GM23338 (cell line): ENCODE data around the gene TSHZ3. TPM values are rescaled to one million over a fixed set of nuclear protein-coding genes. Genes with fewer than 3 reads are reported as not detected.

ENCODE experiments used
- ATAC-seq: fragments of 200-7000 bp; cut with Tn5 transposase; 3 replicates; pipeline ENCODE4 v1.9.1; 2020
- DNase-seq: peaks from one replicate; pipeline ENCODE4 v3.0.0-alpha.2; 2015; ENCODE audit warnings: low spot score
- H2AFZ ChIP-seq: fragments of 200-600 bp; sonication (generic); 2 replicates; pipeline ENCODE4 v1.8.0; 2016; ENCODE audit warnings: antibody characterized with exemption, mild to moderate bottlenecking, moderate library complexity
- H3F3A ChIP-seq: fragments of 200-600 bp; sonication (generic); replicated peaks from 2 replicates; pipeline ENCODE4 v1.8.0; 2017; ENCODE audit warnings: antibody characterized with exemption, mixed run types, low read depth
- H3K27ac ChIP-seq: fragments of 200-600 bp; sonication (generic); 2 replicates; pipeline ENCODE4 v1.6.1; 2016; ENCODE audit warnings: low read depth
- H3K27me3 ChIP-seq: fragments of 200-600 bp; sonication (generic); 2 replicates; pipeline ENCODE4 v1.8.0; 2016; ENCODE audit warnings: mild to moderate bottlenecking, mixed run types, moderate library complexity; ENCODE audit not compliant: insufficient read depth
- H3K36me3 ChIP-seq: fragments of 200-600 bp; sonication (generic); 2 replicates; pipeline ENCODE4 v1.8.0; 2016; ENCODE audit warnings: mild to moderate bottlenecking; ENCODE audit not compliant: insufficient read depth
- H3K4me1 ChIP-seq: fragments of 200-600 bp; sonication (generic); 2 replicates; pipeline ENCODE4 v1.8.0; 2016; ENCODE audit warnings: mild to moderate bottlenecking, moderate library complexity; ENCODE audit not compliant: insufficient read depth
- H3K4me2 ChIP-seq: fragments of 200-600 bp; sonication (generic); 2 replicates; pipeline ENCODE4 v1.7.1; 2017; ENCODE audit warnings: mixed run types
- H3K4me3 ChIP-seq: fragments of 200-600 bp; sonication (generic); 2 replicates; pipeline ENCODE4 v1.6.1; 2016; ENCODE audit warnings: mixed run types
- H3K79me2 ChIP-seq: fragments of 200-600 bp; sonication (generic); replicated peaks from 2 replicates; pipeline ENCODE4 v1.8.0; 2017; ENCODE audit warnings: mild to moderate bottlenecking; ENCODE audit not compliant: insufficient read depth
- H3K9me2 ChIP-seq: fragments of 200-600 bp; sonication (generic); 2 replicates; pipeline ENCODE4 v1.8.0; 2017; ENCODE audit not compliant: insufficient read depth
- H4K20me1 ChIP-seq: fragments of 200-600 bp; sonication (generic); replicated peaks from 2 replicates; pipeline ENCODE4 v1.8.0; 2017; ENCODE audit warnings: mild to moderate bottlenecking; ENCODE audit not compliant: insufficient read depth
- H3K27ac Mint-ChIP-seq: 2 replicates; pipeline ENCODE4 v1.8.0; 2020; ENCODE audit warnings: inconsistent platforms, mild to moderate bottlenecking, moderate library complexity, mixed read lengths
- H3K27me3 Mint-ChIP-seq: 3 replicates; pipeline ENCODE4 v1.8.0; 2022; ENCODE audit warnings: low read depth, mild to moderate bottlenecking, moderate library complexity, mixed read lengths, inconsistent platforms; ENCODE audit not compliant: insufficient read depth, poor library complexity
- H3K36me3 Mint-ChIP-seq: 3 replicates; pipeline ENCODE4 v1.8.0; 2021; ENCODE audit warnings: low read depth, mild to moderate bottlenecking, inconsistent platforms, moderate library complexity, mixed read lengths
- H3K4me1 Mint-ChIP-seq: 3 replicates; pipeline ENCODE4 v1.8.0; 2020; ENCODE audit warnings: mild to moderate bottlenecking, inconsistent platforms, mixed read lengths
- H3K4me3 Mint-ChIP-seq: 3 replicates; pipeline ENCODE4 v1.8.0; 2021; ENCODE audit warnings: moderate library complexity, mild to moderate bottlenecking, inconsistent platforms, mixed read lengths
- H3K9me3 Mint-ChIP-seq: 3 replicates; pipeline ENCODE4 v1.8.0; 2020; ENCODE audit warnings: moderate library complexity, mild to moderate bottlenecking, inconsistent platforms, mixed read lengths
- CREB1 ChIP-seq: fragments of 250-450 bp; sonication (Bioruptor Pico); IDR thresholded peaks from 2 replicates; pipeline ENCODE4 v1.5.0; 2020; ENCODE audit warnings: low read depth, mild to moderate bottlenecking, moderate library complexity
- EZH2 ChIP-seq: fragments of 200-600 bp; sonication (generic); IDR thresholded peaks from one replicate; pipeline ENCODE4 v1.8.0; 2017; ENCODE audit warnings: antibody characterized with exemption, mild to moderate bottlenecking, low read depth; ENCODE audit not compliant: unreplicated experiment
- EZH2phosphoT487 ChIP-seq: fragments of 200-600 bp; sonication (generic); IDR thresholded peaks from one replicate; pipeline ENCODE4 v1.8.1; 2018; ENCODE audit warnings: antibody characterized with exemption; ENCODE audit not compliant: unreplicated experiment
- NANOG ChIP-seq: IDR thresholded peaks from 2 replicates; pipeline ENCODE4 v1.6.1; 2016; ENCODE audit warnings: antibody characterized with exemption, borderline replicate concordance
- POLR2AphosphoS5 ChIP-seq: IDR thresholded peaks from 2 replicates; pipeline ENCODE4 v1.6.1; 2016; ENCODE audit warnings: antibody characterized with exemption, low read depth
- REST ChIP-seq: IDR thresholded peaks from one replicate; pipeline ENCODE4 v1.6.1; 2018; ENCODE audit warnings: antibody characterized with exemption; ENCODE audit not compliant: unreplicated experiment
- STAT1 ChIP-seq: IDR thresholded peaks from one replicate; pipeline ENCODE4 v1.6.1; 2016; ENCODE audit warnings: antibody characterized with exemption; ENCODE audit not compliant: unreplicated experiment
- ZNF114 ChIP-seq: fragments of 250-450 bp; sonication (Bioruptor Pico); IDR thresholded peaks from 2 replicates; pipeline ENCODE4 v1.5.0; 2020; ENCODE audit warnings: mild to moderate bottlenecking, moderate library complexity
- ZNF462 ChIP-seq: fragments of 250-450 bp; sonication (Bioruptor Pico); IDR thresholded peaks from 2 replicates; pipeline ENCODE4 v1.5.0; 2020; ENCODE audit warnings: mild to moderate bottlenecking, moderate library complexity
- polyA plus RNA-seq: library from polyadenylated mRNA; unstranded; fragments of >200 nt; fragmentation: Nextera tagmentation; extraction: Ambion mirVana; gene quantifications from 2 replicates; pipeline ENCODE4 v1.2.1, GENCODE V29; 2016
- total RNA-seq: library from RNA; depleted of rRNA; stranded (reverse); fragments of >200 nt; shearing (Covaris generic); gene quantifications from 2 replicates; pipeline ENCODE4 v1.2.3, GENCODE V29; 2014

Gene TSHZ3
- total and polyA plus RNA-seq, 2 experiments from 2014 or later, result 3.8 to 8.9 TPM

- TF ChIP-seq ZNF462 (CRISPR knock-in tag) (no peak), ZNF114 (CRISPR knock-in tag) (no peak), CREB1 (CRISPR knock-in tag) (no peak), EZH2phosphoT487 (no peak)
Measured at GRCh38 chr19:31257025-31257424, 92.2 kb downstream of the TSHZ3 start (continued).

- ATAC-seq, result no peak
- Histone ChIP-seq H3K4me3 (no peak overlapping the region), H3K79me2 (no peaks in the 10 kb centered on the region), H3F3A (no peaks in the 10 kb centered on the region), H3K4me1 (peaks cover 6% of the 10 kb centered on the region), H3K9me2 (peaks cover 6% of the 10 kb centered on the region; the same call in 1 of the 2 replicates), H4K20me1 (no peaks in the 10 kb centered on the region), H3K27ac (no peak overlapping the region), H3K4me2 (no peak overlapping the region), H3K36me3 (no peaks in the 10 kb centered on the region), H3K27me3 (no peaks in the 10 kb centered on the region), H2AFZ (no peak overlapping the region)
- H3K4me1 Mint-ChIP-seq, result peaks cover 37% of the 10 kb centered on the region
- H3K9me3 Mint-ChIP-seq, result no peaks in the 10 kb centered on the region
- peaks cover 6% of the 10 kb centered on the region for H3K27me3 Mint-ChIP-seq
- no peak for DNase-seq
- no peaks in the 10 kb centered on the region for H3K36me3 Mint-ChIP-seq
- TF ChIP-seq ZNF114 (CRISPR knock-in tag), result no peak
- TF ChIP-seq CREB1 (CRISPR knock-in tag), result no peak
- TF ChIP-seq EZH2, result no peak
- no peak for TF ChIP-seq STAT1
- TF ChIP-seq EZH2phosphoT487, result no peak
- no peak for TF ChIP-seq POLR2AphosphoS5
- no peak for TF ChIP-seq REST
- no peak for TF ChIP-seq NANOG
- no peak overlapping the region for H3K4me3 Mint-ChIP-seq
- H3K27ac Mint-ChIP-seq, result no peak overlapping the region
Measured at GRCh38 chr19:31256593-31256960, 92.7 kb downstream of the TSHZ3 start.
